HUDEP-2 (cell line): Measurements from ENCODE around the gene DMBT1.

ENCODE experiments used
- DNase-seq, 76 experiments: peaks; one replicate each; lab custom pipeline; 2025; ENCODE audit not compliant: unreplicated experiment in 76 of 76; lab: John Stamatoyannopoulos, UW

Gene DMBT1

GRCh38 chr10:122664501-122664900 lies 103.9 kb downstream of the DMBT1 start:
- DNase-seq, result no peak

- DNase-seq, result no peak
Measured at GRCh38 chr10:122665329-122665860, 104.8 kb downstream of the DMBT1 start.

- DNase-seq, result no peak
Measured at GRCh38 chr10:122665946-122666345, 105.4 kb downstream of the DMBT1 start.

GRCh38 chr10:122669045-122669444 lies 108.5 kb downstream of the DMBT1 start:
- no peak for DNase-seq

- DNase-seq, result no peak
Measured at GRCh38 chr10:122669842-122670241, 109.3 kb downstream of the DMBT1 start.

- no peak for DNase-seq
Measured at GRCh38 chr10:122671355-122671754, 110.8 kb downstream of the DMBT1 start.

GRCh38 chr10:122672655-122673054 lies 112.1 kb downstream of the DMBT1 start:
- no peak for DNase-seq

- no peak for DNase-seq
Measured at GRCh38 chr10:122673269-122673668, 112.7 kb downstream of the DMBT1 start.

- DNase-seq, result no peak
Measured at GRCh38 chr10:122673731-122674130, 113.2 kb downstream of the DMBT1 start.

GRCh38 chr10:122674781-122675180 lies 114.2 kb downstream of the DMBT1 start:
- DNase-seq, result no peak

GRCh38 chr10:122675278-122675677 lies 114.7 kb downstream of the DMBT1 start:
- no peak for DNase-seq

GRCh38 chr10:122678266-122678665 lies 117.7 kb downstream of the DMBT1 start:
- no peak for DNase-seq

- peak in 1 of 76 experiments; percentile 6 for DNase-seq
Measured at GRCh38 chr10:122682522-122682921, 122.0 kb downstream of the DMBT1 start.

- DNase-seq, result no peak
Measured at GRCh38 chr10:122688293-122688989, 127.9 kb downstream of the DMBT1 start.

GRCh38 chr10:122689146-122689820 lies 128.7 kb downstream of the DMBT1 start:
- DNase-seq, result no peak

- DNase-seq, result no peak
Measured at GRCh38 chr10:122692744-122693143, 132.2 kb downstream of the DMBT1 start.
